ENCODE data around the gene LACTB.
A peak's percentile ranks its signal among the peaks of the same experiment; 100 is the strongest.

Gene LACTB

GRCh38 chr15:63121382-63122001, at the start of gene LACTB:
Gene LACTB, plus strand, starts transcription at chr15:63121861. Its CDS starts 11 bp downstream, at chr15:63121872.
- peak within 1 kb of the TSS; percentile 81 for H3K4me3 ChIP-seq (ENCODE audit: low read depth, low read length)
- TF ChIP-seq CTCF (IDR thresholded peaks at IDR 0.05; ENCODE audit: low read depth, low read length): no peak
- in situ Hi-C loops (cut with HindIII; ENCODE audit: low sequenced_read_pairs): no loop called here
- peak; percentile 84 for DNase-seq (ENCODE audit: low read depth, low spot score)

- in situ Hi-C loops (cut with HindIII; ENCODE audit: low sequenced_read_pairs): no loop called here
- no peak for TF ChIP-seq CTCF (IDR thresholded peaks at IDR 0.05; ENCODE audit: low read depth, low read length)
- peak; percentile 22 for DNase-seq (ENCODE audit: low read depth, low spot score)
- no peak overlapping the region for H3K4me3 ChIP-seq (ENCODE audit: low read depth, low read length)
Observed at GRCh38 chr15:63072023-63072650, 49.5 kb upstream of the LACTB start.

GRCh38 chr15:63072809-63073277, 48.8 kb upstream of the LACTB start:
- no peak for TF ChIP-seq CTCF (IDR thresholded peaks at IDR 0.05; ENCODE audit: low read depth, low read length)
- DNase-seq (ENCODE audit: low read depth, low spot score): peak; percentile 45
- in situ Hi-C loops (cut with HindIII; ENCODE audit: low sequenced_read_pairs): no loop called here
- no peak overlapping the region for H3K4me3 ChIP-seq (ENCODE audit: low read depth, low read length)

GRCh38 chr15:63073497-63074172, 48.0 kb upstream of the LACTB start:
- DNase-seq (ENCODE audit: low read depth, low spot score): peak; percentile 36
- no peak overlapping the region for H3K4me3 ChIP-seq (ENCODE audit: low read depth, low read length)
- no peak for TF ChIP-seq CTCF (IDR thresholded peaks at IDR 0.05; ENCODE audit: low read depth, low read length)
- in situ Hi-C loops (cut with HindIII; ENCODE audit: low sequenced_read_pairs): no loop called here

- in situ Hi-C loops (cut with HindIII; ENCODE audit: low sequenced_read_pairs): no loop called here
- no peak overlapping the region for H3K4me3 ChIP-seq (ENCODE audit: low read depth, low read length)
- peak; percentile 36 for DNase-seq (ENCODE audit: low read depth, low spot score)
- TF ChIP-seq CTCF (IDR thresholded peaks at IDR 0.05; ENCODE audit: low read depth, low read length): no peak
Observed at GRCh38 chr15:63075015-63075983, 46.4 kb upstream of the LACTB start.
